ENCODE results near the gene POLR1E. TPM values are rescaled to one million over a fixed set of nuclear protein-coding genes. Genes with fewer than 3 reads are reported as not detected.
"Not testable (repeated sequence)": the region's sequence is repeated elsewhere in the genome, so short reads cannot be mapped to it uniquely, and the experiment has no call there.

Gene POLR1E
- polyA plus RNA-seq, 3 donors = 2.3 to 4.1 (median 2.4) TPM

DNA sequence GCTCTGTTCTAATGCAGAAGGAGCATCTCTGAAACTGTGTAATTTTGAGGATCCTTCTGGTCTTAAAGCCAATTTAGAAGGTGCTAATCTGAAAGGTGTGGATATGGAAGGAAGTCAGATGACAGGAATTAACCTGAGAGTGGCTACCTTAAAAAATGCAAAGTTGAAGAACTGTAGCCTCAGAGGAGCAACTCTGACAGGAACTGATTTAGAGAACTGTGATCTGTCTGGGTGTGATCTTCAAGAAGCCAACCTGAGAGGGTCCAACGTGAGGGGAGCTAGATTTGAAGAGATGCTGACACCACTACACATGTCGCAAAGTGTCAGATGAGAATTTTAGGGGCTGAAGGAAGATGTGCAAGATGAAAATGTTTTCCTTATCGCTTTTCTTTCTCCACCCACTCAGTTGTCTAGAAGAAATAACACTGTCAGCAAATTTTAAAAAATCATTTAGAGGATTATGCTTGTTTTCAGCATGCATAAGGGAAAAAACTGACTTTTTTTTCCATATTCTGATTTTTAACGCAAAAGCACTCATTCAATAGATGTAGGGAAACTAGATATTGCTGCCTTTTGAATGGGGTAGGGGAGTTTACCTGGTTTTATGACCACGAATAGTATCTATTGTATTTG, 7.6 kb upstream of the POLR1E start:
- H4K20me1 ChIP-seq (ENCODE audit: insufficient read depth, low read length); DNase-seq; intact Hi-C loops (cut with micrococcal nuclease); H3K27ac Mint-ChIP-seq; H3K27ac ChIP-seq (ENCODE audit: low read depth in 1 of 2, low read length in 2 of 2); H3K36me3 ChIP-seq (replicated peaks in 1 of 2; ENCODE audit: control insufficient read depth in 1 of 2, insufficient read depth in 2 of 2, low read length in 2 of 2); H3K4me1 Mint-ChIP-seq; H2AFZ ChIP-seq (ENCODE audit: insufficient read depth, low read depth, low read length, poor library complexity, severe bottlenecking); H3K27me3 ChIP-seq (ENCODE audit: control insufficient read depth in 2 of 2, insufficient read depth in 2 of 2, low read length in 2 of 2); H3K9ac ChIP-seq (ENCODE audit: insufficient read depth, low read length, poor library complexity, severe bottlenecking); H3K79me2 ChIP-seq (ENCODE audit: insufficient read depth, low read length); H3K4me3 ChIP-seq (replicated peaks in 1 of 3; ENCODE audit: low read depth in 2 of 3, low read length in 3 of 3); H3K4me1 ChIP-seq (ENCODE audit: control insufficient read depth in 1 of 2, insufficient read depth in 2 of 2, low read length in 2 of 2); H3K4me2 ChIP-seq (replicated peaks; ENCODE audit: extremely low read depth, low read length, poor library complexity, severe bottlenecking); H3K36me3 Mint-ChIP-seq: not testable (repeated sequence)
- Mint-ChIP-seq H3K27me3 (ENCODE audit: low read depth in 3 of 3) (peaks cover 8 to 16% (median 14%) of the 10 kb centered on the region in 3 donors), H3K9me3 (peaks cover 5 to 29% (median 20%) of the 10 kb centered on the region in 7 donors), H3K4me3 (peak overlapping the region in 1 of 2 donors; percentile 39)
- no CpG with 5 or more reads among the region's 5 CpGs for WGBS (ENCODE audit: insufficient coverage)
- peaks cover 13 to 16% of the 10 kb centered on the region in 2 donors for H3K9me3 ChIP-seq (replicated peaks in 1 of 2; ENCODE audit: control insufficient read depth in 1 of 2, insufficient read depth in 1 of 2, low read length in 2 of 2)

DNA sequence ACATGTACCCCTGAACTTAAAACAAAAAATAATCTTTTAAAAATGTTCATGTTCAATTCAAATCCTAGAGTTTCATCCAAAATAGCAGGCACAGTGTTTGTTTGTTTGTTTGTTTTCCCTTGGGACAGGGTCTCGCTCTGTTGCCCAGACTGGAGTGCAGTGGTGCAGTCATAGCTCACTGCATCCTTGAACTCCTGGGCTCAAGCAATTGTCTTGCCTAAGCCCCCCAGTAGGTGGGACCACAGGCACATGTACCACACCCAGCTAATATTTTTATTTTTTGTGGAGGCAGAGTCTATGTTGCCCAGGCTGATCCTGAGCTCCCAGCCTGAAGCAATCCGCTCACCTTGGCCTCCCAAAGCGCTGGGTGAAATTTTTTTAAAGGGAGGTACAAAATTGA, 5.0 kb upstream of the POLR1E start:
- H3K9me3 Mint-ChIP-seq = peaks cover 0 to 5% (median 2%) of the 10 kb centered on the region in 7 donors
- H3K4me1 Mint-ChIP-seq = peaks cover 8% of the 10 kb centered on the region
- no peak for DNase-seq
- H3K4me2 ChIP-seq (replicated peaks; ENCODE audit: extremely low read depth, low read length, poor library complexity, severe bottlenecking) = no peak overlapping the region
- H4K20me1 ChIP-seq (ENCODE audit: insufficient read depth, low read length) = no peaks in the 10 kb centered on the region
- intact Hi-C loops (cut with micrococcal nuclease) = loop anchor here (10.0 kb wide), 3 partner anchors 324 to 424 kb away; partner anchors contain the start of genes DCAF10 (in 1 of the 2), SLC25A51 (in 1 of the 2) and ZCCHC7 (in 1 of the 2)
- H3K9me3 ChIP-seq (replicated peaks in 1 of 2; ENCODE audit: control insufficient read depth in 1 of 2, insufficient read depth in 1 of 2, low read length in 2 of 2) = peaks cover 0 to under 1% of the 10 kb centered on the region in 2 donors
- H3K79me2 ChIP-seq (ENCODE audit: insufficient read depth, low read length) = no peaks in the 10 kb centered on the region
- no peak overlapping the region for H3K27ac ChIP-seq (ENCODE audit: low read depth in 1 of 2, low read length in 2 of 2)
- no peak overlapping the region for H3K4me3 Mint-ChIP-seq
- no peak overlapping the region for H3K27ac Mint-ChIP-seq
- WGBS (ENCODE audit: insufficient coverage) = 100% methylated on average over 1 of the region's 3 CpGs
- no peaks in the 10 kb centered on the region for H3K36me3 ChIP-seq (replicated peaks in 1 of 2; ENCODE audit: control insufficient read depth in 1 of 2, insufficient read depth in 2 of 2, low read length in 2 of 2)
- TF ChIP-seq, protein P1, sequence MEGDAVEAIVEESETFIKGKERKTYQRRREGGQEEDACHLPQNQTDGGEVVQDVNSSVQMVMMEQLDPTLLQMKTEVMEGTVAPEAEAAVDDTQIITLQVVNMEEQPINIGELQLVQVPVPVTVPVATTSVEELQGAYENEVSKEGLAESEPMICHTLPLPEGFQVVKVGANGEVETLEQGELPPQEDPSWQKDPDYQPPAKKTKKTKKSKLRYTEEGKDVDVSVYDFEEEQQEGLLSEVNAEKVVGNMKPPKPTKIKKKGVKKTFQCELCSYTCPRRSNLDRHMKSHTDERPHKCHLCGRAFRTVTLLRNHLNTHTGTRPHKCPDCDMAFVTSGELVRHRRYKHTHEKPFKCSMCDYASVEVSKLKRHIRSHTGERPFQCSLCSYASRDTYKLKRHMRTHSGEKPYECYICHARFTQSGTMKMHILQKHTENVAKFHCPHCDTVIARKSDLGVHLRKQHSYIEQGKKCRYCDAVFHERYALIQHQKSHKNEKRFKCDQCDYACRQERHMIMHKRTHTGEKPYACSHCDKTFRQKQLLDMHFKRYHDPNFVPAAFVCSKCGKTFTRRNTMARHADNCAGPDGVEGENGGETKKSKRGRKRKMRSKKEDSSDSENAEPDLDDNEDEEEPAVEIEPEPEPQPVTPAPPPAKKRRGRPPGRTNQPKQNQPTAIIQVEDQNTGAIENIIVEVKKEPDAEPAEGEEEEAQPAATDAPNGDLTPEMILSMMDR (IDR thresholded peaks at IDR 0.05) = no peak
- H3K27me3 Mint-ChIP-seq (ENCODE audit: low read depth in 3 of 3) = peaks cover 8 to 19% (median 14%) of the 10 kb centered on the region in 3 donors
- no peak overlapping the region for H3K4me3 ChIP-seq (replicated peaks in 1 of 3; ENCODE audit: low read depth in 2 of 3, low read length in 3 of 3)
- H3K4me1 ChIP-seq (ENCODE audit: control insufficient read depth in 1 of 2, insufficient read depth in 2 of 2, low read length in 2 of 2) = peaks cover 6 to 8% of the 10 kb centered on the region in 2 donors
- no peak overlapping the region for H2AFZ ChIP-seq (ENCODE audit: insufficient read depth, low read depth, low read length, poor library complexity, severe bottlenecking)
- peaks cover 3 to 5% of the 10 kb centered on the region in 2 donors for H3K27me3 ChIP-seq (ENCODE audit: control insufficient read depth in 2 of 2, insufficient read depth in 2 of 2, low read length in 2 of 2)
- H3K9ac ChIP-seq (ENCODE audit: insufficient read depth, low read length, poor library complexity, severe bottlenecking) = no peak overlapping the region
- no peaks in the 10 kb centered on the region for H3K36me3 Mint-ChIP-seq
